NCI-H2196 treated with DMSO at 0.1 percent for 48 hours (cell line): ENCODE results near the gene GPATCH8.
"Not testable (repeated sequence)": the region's sequence is repeated elsewhere in the genome, so short reads cannot be mapped to it uniquely, and the experiment has no call there.

Source experiments
- DNase-seq: peaks from one replicate; lab custom pipeline; 2025; ENCODE audit not compliant: unreplicated experiment; lab: John Stamatoyannopoulos, UW

The GPATCH8 gene

DNA sequence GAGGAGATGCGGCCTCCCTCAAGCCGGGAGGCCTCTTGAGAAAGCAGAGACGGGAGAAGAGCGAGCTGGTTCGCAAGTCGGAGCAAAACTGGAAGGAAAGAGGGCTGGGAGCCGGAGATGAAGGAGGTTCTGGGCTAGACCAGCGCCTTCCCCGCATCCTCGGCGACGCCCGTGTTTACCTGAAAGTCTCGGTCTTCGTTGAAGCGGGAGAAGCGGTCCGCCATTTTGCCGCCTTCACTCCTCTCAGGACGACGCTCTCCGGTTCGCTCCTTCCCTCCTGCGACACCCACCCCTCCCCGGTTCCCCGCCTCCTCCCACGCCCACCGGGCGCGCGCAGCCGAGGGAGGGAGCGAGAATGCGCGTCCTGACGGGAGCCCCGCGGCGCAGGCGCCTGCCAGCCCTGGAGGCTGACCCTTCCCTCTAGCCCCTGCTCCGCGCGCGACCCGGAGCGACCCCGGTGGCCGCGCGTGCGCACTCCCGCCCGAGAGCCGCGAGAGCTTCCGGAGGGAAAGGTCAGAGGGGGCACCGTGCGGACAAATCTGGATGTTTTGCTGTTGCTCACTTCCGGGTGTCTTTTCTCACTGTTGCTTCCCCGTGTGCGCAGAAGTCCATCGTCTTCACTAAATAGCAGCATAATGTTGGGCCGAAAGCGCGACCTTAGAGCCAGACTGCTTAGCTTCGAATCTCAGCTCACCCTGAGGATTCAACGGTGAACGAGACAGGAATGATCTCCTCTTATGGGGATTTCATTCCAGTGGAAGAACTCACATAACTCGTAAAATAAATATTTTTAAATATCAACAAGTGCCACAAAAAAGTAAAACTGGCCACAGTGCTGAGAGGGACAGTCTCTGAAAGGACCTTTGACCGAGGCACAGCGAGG lies at the start of gene GPATCH8:
Gene GPATCH8, minus strand, starts transcription at position 260 of the 883 bp plus-strand sequence. Its CDS starts 36 bp downstream, at position 224.
- DNase-seq, result peak; percentile 99

DNA sequence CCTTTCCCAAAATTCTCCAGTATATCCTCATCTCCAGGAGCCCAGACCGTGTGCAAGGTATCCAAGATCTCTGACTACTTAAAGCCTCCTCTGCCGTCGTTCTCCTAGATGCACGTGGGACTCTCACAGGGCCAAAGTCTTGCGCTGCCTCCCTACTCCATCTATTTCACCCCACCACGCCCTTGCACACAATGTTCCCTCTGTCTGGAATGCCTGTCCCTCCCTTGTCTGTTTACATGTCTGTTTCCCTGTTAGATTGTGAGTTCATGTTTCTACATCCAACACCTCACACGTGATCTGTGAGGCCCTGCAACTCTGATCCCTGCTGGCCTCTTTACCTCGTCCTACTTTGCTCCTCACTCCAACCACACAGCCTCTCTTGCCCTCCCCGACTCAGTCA lies 49.2 kb upstream of the GPATCH8 start:
- DNase-seq, result no peak

DNA sequence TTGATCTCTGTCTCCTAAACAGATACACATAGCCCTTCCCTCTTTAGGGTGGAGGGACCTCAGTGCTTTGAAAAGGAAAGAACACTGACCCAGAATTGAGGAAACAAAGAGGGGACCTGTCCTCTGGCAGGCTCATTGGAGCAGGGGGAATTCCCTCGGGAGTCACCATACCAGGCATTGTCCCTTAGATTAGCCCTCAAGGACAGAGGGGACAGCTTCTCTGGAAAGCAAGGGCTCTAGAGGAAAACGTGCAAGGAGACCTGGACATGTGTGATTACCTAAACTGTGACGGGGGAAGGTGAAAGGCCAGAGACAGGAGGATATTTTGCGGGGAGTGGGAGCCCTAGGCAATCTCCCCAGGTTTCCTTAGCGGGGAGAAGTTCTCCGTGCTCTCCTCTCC lies 46.5 kb upstream of the GPATCH8 start:
- no peak for DNase-seq

DNA sequence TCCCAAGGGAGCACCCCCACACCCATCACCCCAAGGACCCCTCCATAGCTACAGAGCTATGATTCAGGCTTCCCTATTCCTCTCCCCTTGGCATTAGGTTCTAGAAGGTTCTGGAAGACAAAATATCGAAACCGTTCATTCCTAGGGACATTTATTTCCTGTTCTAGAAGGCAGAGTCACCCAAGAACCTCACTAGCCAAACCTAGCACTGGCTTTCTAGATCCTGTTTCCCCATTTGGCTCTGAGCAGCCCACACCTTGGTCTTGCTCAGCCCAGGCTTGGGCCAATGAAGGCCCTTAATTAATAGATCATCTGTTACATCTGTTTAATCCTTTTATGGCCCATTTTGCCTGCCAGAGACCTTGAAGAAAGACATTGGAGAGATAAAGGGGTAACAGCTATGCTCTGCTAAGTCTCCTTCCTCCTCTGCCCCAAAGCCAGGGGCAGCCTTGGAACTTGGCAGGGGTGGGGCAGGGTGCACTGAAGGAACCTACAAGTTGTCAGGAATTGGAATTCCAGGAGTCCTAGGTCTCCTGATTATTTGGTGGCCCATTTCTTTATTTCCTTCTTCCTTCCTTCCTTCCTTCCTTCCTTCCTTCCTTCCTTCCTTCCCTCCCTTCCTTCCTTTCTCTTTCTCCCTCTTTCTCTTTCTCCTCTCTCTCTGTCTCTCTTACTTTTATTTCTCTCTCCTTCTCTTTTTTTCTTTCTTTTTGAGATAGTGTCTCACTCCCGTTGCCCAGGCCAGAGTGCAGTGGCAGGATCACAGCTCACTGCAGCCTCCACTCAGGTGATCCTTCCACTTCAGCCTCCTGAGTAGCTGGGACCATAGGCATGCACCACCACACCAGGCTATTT lies 45.4 kb upstream of the GPATCH8 start:
- no peak for DNase-seq

DNA sequence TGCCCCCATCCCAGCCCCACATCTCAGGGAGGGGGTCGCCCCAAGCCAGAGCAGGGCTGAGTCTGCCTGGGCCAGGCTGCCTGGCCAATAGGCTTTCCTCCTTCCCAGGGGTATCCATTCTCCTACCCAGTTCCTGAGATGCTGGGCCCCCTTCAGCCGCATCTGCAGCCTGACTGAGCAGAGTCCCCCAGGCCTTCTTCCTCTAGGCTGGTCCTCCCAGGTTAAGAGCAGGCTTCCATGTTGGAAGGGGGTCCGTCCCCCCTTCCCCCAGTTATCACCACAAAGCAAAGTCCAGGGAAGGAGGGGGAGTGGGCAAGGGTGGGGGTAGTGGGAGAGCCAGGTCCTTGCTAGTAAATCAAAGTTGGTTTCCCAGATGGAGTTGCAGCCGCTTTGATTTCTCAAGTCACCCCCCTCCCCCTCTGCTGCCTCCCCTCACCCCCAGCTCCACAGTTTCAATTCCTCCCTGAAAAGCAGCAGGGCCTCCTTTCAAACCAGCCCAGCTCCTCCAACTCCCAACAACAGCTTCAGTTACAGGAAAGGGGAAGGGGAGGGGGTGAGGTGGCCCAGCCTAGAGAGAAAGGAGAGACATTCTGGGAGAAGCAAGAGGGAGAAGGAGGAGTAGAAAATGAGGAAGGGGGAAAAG lies 44.5 kb upstream of the GPATCH8 start:
- DNase-seq, result no peak

DNA sequence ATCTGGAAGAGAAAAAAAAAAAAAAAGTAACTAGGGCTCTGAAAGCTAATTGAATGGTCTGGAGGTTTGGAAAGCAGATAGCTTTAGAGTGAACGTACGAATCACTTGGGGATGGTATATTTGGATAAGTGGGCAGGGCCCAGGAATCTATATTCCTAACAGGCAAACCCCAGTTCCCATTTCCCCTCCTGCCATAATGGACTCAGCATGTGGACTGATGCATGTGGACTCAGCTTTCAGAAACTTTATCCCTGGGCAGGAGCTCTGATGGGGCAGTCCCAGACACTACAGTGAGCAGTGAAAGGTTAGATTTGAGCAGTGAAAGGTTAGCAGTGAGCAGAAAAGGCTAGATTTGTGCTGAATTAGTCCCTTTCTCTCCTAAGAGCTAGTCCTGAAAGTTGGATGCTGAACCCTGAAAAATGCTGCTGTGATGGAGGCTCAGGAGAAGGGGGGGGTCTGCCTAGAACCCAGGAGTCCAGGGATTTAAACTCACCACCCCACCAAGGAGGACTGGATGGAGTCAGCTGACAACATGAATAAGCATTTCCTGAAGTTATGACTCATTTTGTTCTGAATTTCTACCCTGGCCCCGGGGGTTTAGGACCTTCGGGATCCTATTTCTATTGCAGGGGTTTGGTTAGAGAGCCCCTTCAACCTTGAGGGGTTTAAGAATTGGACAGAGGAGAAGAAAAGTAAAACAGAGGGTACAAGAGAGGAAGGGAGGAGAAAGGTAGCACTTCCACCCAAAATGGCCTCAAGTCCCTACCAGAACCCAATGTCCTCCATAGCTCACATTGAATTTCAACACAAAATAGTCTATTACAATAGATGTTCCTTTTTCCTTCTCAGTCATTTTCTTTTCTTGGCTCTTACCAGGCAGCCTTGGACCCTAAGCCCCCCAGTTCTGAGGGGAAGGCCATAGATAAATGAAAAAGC lies 43.7 kb upstream of the GPATCH8 start:
- DNase-seq, result no peak

DNA sequence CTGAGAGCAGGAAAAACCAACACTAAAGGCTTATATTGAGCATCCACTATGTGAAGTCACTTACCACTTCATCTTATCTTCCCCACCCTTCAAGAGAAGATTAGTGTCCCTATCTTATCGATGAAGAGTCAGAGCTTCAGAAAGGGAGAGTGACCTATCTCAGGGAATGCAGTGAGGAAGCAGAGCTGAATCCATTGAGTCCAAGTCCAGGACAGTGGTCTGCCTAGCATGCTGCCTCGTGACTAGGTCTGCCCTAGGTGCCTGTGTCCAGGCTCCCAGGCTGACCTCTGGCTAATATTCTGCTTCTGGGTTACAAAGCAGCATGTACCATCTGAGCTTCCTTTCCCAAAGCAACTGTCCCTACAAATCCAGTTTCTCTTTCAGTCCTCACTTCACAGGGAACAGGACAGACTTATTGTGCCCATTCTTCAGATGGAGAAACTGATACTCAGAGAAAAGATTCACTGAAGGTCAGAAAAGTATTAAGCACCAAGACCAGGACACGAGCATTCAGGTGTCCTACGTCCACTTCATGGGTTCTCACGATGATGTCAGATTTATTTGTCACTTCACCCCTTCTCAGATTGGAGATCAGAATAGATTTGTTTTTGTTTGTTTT lies 40.8 kb upstream of the GPATCH8 start:
- DNase-seq, result no peak

DNA sequence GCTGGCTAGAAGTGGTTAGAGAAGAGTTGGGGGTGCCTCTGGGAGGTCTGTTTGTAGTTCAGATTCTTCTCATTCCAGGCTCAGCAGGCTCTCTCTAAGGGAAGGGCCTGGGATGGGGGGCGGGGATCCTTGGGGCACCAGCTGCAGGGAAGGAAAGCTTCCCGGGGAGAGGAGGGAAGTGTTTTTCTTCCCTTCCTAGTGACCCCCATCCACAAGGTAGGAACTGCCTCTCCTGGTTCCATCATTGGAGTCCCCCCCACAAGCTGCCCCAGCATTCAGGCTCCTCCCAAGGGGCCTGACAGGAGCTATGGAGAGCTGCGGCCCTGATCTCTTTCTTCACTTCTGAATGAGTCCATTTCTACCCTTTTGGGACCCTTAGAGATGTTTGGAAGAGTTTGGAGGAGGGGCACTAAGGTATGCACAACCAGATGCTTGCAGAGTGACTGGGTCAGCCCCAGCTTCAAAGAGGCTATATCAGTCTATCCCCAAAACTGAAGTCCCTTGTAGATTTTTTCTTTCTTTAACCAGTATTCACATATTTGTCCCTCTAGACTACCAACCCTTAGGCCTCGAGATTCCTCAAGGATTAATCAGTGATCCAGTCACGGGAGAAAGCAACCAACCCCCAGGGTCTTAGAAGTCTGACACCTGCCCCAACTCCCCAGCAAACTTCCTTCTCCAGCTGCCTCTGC lies 40.2 kb upstream of the GPATCH8 start:
- no peak for DNase-seq

DNA sequence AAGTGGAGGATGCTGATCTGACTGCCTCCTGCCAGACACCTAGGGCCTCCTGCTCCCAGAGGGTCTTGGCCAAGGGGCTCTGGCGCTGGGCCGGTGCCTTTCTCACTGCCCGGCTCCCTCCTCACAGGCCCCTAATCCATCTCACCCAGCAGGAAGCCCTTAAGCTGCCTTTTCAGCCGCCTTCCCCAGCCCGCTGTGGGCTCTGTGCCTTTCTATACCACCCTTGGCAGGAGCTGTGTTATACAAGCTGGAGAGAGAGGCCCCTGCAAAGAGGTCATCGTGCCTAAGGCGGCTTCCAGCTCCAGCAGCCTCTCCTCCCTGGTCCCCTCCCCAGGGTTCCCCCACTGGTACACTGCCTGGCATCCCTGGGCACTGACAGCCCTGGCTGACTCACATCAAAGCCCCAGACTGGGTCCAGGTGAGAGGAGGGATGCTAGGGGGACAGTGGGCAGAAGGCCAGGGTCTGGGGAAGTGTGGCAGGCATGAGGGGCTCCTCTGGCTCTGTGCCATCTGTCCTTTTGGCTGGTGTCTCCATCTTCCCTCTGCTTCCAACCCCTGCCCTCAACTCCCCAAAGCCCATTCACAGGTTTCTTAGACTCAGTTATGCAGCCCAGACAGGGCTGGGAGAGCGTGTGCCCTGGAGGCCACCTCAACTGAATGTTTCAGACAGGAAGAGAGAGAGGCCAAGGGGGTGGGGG lies 38.8 kb upstream of the GPATCH8 start:
- no peak for DNase-seq

DNA sequence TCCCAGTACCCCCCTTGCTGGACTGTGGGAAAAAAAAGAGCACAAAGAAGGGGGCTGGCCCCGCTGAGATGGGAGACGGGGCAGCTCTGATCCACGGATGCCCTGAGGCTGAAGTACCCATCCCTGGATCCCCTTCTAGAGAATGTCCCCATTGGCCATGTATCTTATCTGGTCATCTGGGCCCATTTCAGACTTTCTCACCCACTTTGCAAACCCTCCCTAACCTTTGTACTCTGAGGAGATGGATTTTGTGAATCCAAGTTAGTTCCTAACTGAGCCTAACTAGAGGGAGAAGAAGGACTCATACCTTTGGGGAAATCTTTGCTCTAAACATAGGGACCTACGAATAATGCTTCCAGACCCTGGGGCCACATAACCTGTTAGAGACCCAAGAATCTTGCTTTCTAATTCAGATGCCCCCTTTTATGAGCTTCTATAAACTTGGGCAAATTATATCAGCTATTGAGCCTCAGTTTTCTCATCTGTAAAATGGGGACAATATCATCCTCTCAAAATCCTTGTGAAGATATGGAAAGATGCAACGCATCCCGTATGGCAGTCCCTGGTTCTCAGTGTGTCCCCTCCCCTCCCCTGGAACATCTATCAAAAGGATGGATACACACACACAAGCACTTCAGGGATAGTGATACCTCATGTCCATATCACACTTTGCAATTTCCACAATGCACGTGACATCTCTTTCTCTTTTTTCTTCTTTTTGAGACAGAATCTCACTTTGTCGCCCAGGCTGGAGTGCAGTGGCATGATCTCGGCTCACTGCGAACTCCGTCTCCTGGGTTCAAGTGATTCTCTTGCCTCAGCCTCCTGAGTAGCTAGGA lies 37.3 kb upstream of the GPATCH8 start:
- no peak for DNase-seq

DNA sequence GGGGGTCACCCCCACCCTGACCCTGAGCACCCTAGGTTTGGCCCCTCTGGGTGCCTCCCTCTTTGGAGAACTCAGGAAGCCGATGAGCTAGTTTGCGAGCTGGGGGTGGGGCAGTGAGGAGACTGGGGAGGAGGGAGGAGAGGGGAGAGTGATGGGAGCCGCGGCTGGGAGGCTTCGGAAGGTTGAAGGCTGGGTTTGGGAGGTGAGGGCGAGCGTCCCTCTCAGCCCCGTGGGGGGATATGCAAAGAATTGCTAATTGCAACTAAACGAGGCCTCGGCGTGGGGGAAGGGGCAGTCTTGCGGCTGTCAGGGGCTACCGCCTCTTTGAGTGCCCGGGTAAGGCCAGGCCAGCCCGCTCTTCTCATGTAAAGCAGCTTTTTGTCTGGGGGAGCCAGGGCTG lies 36.5 kb upstream of the GPATCH8 start:
- no peak for DNase-seq

DNA sequence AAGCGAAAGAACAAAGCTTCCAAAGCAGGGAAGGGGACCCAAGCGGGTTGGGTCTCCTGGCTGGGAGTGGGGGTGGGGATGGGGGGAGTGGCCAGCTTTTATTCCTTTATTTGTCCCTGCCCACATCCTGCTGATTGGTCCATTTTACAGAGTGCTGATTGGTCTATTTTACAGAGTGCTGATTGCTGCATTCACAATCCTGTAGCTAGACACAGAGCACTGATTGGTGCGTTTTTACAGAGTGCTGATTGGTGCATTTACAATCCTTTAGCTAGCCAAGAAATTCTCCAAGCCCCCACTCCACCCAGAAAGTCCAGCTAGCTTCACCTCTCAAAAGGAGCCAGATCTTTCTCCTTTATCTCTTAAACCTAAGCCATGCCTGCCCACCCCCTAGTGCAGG lies 34.7 kb upstream of the GPATCH8 start:
- not testable (repeated sequence) for DNase-seq

DNA sequence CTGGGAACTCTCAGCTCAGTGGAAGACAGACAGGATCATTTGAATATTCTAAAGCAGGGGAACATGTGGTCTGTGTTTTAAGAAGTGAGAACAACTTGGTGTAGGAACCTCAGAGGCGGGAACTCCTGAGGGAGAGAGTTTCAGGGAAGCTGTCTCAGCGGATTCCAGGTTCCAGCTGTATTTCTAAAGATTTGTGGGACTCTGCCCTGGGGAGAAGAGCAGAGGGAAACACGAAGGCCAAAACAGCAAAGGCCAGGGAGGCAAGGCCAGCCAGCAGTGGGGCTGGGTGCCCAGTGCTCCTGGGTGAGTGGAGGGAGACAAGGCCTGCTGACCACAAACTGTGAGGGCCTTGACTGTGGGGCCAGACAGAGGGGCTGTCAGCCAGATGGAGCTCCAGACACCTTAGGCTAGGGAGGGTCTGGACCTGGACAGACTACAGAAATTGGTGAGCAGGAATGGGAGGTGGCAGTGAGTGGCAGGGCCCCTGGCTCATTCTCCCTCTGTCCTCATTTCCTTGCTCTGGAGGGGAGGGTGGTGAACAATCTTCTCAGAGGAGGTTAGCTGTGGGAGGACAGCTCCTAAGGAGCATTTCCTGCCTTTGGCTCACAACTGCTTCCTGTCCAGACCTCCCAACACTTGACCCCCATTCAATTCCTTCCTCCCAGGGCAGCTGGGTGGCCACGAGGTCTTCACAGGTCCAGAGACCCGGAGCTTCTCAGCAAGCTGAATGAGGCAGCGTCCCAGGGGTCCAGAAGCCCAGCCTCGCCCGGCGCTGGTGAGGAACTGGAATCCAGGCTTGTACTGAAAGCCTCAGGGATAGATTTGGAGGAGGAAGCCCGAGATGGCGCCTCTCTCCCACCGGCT lies 33.1 kb upstream of the GPATCH8 start:
- no peak for DNase-seq

DNA sequence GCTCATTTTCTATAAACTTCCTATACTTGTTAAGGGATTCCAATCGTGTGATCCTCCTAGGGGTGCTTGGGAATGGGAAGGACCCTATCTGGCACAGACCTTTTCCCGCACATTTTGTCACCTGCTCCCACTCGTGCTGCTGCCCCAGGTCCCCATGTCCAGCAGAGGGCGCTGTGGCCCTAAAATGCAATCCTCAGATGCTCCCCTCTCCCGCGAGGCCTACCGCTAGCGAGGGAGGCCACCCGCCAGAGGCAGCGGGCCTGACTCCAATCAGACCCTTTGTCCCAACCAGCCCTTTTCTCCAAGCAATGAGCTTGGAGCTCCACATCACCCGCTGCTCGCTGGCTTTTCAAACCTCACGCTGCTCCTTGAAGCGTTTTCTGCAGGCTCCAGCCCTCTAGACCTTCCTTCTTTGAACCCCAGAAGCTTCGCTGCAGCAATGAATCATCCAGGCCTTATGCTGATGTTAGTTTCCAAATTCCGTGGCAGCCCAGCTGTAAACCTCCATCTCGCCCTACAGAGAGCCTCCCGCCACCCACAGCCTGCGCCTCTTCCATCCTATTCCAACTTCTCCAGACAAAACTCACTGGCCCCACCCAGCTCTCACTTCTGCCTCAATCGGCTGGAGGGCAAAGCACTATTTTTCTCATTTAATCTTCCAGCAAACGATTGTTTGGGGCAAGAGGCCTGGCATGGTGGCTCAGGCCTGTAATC lies 30.5 kb upstream of the GPATCH8 start:
- DNase-seq, result peak; percentile 76

DNA sequence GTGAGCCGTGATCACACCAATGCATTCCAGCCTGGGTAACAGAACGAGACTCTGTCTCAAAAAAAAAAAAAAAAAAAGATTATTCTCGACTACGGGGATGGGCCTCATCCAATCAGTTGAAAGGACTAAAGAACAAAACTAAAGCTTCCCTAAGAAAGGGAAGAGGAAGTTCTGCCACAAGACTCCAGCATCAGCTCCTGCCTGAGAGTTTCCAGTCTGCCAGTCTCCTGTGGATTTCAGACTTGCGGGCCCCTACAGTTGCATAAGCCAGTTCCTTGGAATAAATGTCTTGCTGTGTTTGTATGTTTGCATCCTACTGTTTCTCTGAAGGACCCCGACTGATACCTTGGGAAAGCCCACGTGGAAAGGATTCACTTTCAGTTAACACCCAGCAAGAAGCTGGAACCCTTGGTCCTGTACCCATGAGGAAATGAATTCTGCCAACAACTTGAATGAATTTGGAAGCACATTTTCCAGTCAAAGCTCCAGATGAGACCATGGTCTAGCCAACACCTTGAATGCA lies 27.8 kb upstream of the GPATCH8 start:
- DNase-seq, result no peak

DNA sequence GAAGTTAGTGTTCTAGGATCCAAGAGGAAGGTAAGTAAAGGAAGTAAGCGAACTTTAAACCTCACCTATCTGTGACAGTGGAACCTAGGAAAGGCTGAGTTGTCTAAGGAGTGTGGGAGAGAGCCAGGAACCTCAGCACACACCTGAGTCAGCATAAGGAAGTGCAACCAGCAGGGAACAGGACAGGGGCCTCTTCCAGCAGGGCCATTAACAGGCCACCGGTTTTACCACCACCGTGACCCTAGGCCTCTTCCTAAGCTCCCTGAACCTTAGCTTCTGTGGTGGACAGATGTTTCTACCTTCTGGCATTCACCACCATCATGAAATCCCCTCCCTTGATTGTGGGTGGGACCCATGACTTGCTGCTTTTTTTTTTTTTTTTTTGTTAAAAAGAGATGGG lies 26.7 kb upstream of the GPATCH8 start:
- no peak for DNase-seq
